Measurements from ENCODE around the gene PHRF1.

Gene PHRF1

DNA sequence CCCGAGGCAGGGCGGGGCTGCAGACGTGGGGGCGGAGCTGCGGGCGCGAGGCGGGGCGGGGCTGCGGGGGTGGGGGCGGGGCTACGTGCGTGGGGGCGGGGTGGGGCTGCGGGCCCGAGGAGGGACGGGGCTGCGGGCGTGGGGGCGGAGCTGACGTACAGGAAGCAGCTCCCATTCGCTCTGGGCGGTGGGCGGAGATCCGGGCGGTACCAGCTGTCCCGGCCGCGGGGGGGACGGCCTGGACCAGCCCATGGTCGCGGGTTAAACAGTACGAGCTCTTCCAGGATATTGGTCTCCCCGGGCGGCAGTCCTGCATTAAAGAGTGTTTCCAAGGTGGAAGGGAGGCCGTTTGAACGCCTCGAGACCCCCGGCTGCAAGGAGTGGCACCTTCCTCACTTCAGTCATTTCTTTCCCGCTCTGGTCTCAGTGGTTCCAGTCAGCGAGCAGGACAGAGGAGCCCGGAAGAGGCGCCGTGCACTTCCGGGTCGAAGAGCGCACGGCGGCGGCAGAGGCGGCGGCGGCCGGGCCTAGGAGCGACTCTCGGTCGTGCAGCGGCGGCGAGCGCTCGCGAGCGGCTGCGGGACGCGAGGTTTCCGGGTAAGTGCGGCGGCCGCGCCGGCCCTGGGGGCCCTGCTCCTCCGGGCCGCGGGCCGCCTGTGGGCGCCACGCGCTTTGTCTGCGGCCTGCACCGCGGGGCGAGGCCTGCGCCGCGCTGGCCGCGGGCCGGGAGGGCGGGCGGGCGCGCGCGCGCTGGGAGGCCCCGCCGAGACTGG lies at the start of gene PHRF1:
TSS of gene PHRF1 (plus strand) at position 475 of the 773 bp plus-strand sequence. CDS start 5,043 bp downstream, outside the sequence.
- DNase-seq (ENCODE audit: low spot score), result peak; percentile 98

DNA sequence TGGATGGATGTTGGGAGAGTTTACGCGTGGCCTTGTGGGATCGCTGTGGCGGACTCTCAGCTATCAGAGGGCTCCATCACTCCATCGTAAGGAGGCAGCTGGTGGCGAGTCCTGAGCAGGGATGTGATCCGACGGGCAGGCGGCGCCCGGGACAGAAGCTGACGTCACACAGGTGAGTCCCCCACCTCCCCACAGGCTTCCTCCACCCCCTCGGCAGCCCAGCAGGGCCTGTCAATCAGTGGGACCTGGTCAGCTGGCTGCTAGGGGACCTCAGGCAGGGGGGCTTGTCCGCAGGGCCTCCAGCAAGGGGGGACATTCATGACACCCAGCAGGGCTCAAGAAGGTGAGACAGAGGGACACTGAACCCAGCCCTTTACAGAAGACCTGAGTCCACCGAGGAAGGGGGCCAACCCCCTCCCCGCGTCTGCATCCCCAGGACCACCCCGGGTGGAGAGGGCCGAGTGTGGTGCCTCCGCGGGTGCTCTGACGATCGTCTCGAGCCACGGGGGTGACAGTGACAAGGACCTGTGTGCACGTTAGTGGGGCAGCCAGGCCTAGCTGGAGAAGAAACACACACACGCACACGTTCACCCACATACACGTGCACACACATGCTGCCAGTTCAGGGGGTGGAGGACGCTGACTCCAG lies 48.0 kb upstream of the PHRF1 start:
- DNase-seq (ENCODE audit: low spot score), result no peak

DNA sequence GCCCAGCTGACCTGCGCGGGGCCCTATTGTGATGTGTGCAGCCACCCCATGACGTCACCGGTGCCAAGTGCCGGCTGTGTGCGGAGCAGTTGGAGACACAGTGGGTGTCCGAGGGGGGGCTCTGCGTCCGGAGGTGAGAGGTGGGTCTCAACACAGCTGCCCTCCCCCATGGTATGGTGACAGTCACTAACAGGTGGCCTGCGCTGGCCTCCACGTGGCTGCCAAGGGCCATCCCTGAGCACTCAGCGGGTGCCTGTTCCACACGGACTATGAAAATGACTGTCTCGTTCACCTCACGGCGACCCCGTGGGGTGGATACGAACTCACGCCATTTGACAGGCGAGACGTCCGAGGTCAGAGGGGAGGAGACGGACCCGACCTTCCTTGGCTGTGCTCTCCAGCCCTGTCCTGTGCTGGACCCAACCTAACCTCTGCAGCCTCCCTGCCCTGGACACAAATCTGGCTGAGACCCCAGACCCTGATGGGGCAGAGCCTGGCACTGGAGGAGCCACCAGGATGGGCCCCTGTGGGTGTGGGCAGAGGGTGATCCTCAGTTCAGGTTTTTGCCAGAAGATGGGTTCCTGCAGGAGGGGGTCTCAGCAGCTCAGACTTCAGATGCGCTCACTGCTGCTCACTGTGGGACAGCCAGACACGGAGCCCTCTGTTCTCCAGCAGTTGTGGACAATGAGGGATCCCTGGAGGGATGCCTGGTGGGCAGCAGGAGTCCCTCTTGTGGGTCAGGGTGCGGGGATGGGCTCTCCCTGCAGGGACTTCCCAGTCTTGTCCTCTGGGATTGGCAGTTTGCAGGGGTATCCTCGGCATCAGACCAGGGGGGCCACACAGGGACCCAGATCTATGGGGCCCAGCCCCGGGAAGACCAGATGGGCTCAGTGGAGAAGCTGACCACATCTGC lies 47.2 kb upstream of the PHRF1 start:
- DNase-seq (ENCODE audit: low spot score), result no peak

DNA sequence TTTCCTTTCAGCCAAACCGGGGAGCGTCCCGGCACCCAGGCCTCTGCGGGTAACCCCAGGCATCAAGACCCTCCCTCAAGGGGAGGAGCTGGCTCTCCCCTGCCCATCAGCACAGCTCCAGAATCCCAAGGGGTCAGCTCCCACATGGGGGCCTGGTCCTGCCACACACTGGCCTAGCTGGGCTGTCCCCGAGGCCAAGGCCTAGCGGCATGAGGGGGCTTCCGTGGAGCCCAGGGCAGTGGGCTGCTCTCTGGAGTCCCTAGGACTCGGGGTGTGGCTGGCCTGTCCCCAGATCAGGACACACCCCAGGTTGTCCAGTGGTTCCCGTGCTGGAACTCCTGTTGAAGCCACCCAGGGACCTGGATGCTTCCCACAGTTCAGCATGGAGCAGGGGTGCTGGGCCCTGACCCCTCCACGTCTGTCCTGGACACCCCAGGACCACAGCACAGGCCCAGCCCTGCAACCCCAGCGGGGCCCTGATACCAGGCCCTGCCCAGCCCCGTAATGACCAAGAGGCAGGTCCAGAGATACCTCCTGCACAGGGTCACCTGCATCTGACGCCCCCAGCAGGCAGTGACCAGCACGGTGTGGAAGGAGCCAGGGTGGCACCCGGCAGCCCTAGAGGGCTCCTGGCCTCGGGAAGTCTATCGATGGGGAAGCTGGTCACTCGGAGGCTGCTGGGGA lies 46.4 kb upstream of the PHRF1 start:
- DNase-seq (ENCODE audit: low spot score), result no peak

GRCh38 chr11:530960-531831 lies 45.1 kb upstream of the PHRF1 start:
- DNase-seq (ENCODE audit: low spot score), result no peak

DNA sequence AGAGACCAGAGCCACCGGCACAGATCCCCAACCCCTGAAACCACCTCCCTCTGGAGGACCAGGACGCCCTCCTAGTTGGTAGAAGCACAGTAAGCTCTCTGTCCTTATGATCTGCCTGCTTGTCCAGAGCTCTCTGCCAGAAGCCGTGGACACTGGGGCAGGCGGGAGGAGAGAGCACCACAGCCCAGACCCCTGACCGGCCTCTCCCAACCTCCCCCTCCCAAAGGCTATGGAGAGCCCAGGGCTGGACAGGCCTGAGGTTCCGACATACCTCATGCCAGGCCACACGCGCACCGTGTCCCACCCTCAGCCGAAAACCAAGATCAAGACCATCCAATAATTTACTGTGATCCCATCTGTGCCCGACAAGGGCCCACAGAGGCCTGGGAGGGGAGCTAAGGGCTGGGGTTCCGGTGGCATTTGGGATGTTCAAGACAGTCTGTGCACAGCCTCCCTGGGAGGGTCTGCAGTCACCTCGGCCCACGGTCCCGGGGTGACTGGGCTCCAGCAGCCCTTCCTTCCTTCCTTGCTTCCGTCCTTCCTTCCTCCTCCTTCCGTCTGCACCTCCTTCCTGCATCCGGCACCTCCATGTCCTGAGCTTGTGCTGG lies 44.2 kb upstream of the PHRF1 start:
- no peak for DNase-seq (ENCODE audit: low spot score)

DNA sequence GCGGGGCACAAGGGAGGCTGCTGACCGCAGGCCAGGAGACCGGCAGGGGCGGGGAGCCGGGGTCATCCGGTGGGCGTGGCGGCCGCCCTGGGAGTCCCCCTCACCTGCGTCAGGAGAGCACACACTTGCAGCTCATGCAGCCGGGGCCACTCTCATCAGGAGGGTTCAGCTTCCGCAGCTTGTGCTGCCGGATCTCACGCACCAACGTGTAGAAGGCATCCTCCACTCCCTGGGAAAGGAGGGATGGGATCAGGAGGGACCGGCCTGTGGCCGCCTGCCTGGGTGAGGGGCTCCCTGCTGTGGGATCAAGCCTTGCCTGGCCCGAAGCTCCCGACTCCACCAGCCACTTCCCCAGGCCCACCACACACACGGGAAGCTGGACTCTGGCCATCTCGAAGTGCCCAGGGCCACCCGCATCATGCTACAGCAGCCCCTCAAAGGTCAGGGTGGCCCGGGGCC lies 43.7 kb upstream of the PHRF1 start:
- no peak for DNase-seq (ENCODE audit: low spot score)

DNA sequence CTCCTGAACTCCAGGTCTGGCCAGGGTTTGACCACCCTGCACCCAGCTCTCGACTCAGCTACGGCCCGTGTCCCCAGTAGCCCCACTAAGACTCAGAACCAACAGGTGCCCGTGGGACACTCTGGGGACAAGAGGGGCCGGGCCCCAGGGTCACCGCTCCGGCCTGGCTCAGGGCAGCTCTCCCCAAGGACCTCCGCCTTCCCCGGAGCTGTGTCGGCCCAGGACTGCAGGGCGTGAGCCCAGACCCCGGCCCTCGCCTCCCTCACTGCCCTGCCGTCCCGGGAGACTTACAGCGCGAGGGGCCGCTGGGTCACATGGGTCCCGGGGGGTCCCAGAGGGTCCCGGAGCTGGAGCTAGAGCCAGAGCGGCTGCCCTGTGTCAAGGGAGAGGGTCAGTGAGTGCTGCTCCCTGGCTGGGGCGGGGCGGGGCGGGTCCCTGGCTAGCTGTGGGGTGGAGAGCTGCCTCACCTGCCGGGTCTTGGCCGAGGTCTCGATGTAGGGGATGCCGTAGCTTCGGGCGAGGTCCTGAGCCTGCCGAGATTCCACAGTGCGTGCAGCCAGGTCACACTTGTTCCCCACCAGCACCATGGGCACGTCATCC lies 43.2 kb upstream of the PHRF1 start:
- DNase-seq (ENCODE audit: low spot score), result no peak

DNA sequence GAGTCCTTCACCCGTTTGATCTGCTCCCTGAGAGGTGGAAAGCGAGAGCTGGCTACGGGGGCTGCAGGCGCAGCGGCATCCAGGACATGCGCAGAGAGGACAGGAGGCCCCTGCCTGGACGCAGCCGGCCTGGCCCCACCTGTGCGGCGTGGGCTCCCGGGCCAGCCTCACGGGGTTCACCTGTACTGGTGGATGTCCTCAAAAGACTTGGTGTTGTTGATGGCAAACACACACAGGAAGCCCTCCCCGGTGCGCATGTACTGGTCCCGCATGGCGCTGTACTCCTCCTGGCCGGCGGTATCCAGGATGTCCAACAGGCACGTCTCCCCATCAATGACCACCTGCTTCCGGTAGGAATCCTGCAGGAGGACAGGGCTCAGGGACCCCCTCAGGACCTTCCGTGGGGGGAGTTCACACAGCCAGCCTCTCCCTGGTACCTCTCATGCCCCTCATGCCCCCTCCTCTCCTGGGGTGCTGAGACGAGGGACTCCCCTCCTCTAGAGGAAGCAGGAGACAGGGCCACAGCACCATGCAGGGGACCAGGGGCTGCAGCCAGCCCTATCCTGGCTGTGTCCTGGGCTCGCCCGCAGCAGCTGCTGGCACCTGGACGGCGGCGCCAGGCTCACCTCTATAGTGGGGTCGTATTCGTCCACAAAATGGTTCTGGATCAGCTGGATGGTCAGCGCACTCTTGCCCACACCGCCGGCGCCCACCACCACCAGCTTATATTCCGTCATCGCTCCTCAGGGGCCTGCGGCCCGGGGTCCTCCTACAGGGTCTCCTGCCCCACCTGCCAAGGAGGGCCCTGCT lies 42.5 kb upstream of the PHRF1 start:
- no peak for DNase-seq (ENCODE audit: low spot score)

- DNase-seq (ENCODE audit: low spot score), result no peak
Observed at GRCh38 chr11:534396-535209, 41.7 kb upstream of the PHRF1 start.

DNA sequence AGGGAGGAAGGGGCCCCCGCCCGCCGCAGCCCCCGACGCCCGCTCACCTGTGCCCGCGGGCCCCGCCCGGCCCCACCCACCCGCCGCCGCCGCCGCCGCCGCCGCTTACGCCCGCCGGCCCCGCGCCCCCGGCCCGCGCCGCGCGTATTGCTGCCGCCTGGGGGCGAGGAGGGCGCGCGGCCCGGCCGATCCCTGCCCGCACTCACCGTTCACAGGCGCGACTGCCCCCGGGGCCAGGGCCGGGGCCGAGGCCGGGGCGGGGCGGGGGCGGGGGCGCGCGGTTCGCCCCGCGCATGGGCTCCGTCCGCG lies 41.1 kb upstream of the PHRF1 start:
- DNase-seq (ENCODE audit: low spot score), result no peak

- DNase-seq (ENCODE audit: low spot score), result peak; percentile 96
Observed at GRCh38 chr11:535519-536454, 40.5 kb upstream of the PHRF1 start, which contains the start of gene HRAS. HRAS (minus strand) TSS chr11:535576.

DNA sequence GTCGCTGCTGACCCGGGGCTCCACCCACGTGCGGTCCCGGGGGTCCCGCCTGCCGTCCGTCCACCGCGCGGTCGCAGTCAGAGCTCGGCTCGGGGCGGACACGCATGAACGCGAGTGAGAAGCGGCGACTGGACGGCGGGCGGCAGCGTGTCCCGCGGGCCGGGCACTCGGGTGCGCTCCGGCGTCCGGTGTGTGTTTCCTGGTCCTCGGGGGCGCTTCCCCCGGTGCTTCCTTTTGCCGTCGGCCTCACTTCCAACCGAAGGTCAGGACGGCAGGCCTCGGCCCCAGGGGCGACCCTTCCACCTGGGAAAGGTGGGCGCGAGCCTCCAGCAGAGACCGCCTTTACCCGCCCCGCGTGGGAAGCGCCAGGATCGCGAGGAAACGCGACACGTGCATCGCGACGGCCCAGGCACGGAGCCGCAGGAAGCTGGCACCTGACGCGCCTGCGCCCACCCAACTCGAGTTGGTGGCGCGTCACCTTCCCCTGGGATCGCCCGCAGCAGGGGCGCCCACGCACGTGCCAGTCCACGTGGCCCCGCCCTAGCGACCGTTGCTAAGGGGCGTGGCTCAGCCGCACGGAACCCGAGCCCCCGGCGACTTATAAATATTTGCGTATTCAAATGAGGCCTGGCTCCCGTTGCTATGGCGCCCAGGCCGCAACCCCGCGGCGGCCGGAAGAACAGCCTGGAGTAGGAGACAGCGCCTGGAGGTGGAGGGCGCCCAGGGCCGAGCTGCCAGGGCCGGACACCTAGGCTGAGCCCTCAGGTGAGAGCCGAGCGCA lies 39.2 kb upstream of the PHRF1 start, which contains the start of gene LRRC56:
TSS of gene LRRC56 (plus strand) at position 687 of the 781 bp plus-strand sequence. CDS start 3,158 bp downstream, outside the sequence.
- DNase-seq (ENCODE audit: low spot score), result no peak

GRCh38 chr11:537622-538430 lies 38.4 kb upstream of the PHRF1 start:
- no peak for DNase-seq (ENCODE audit: low spot score)

DNA sequence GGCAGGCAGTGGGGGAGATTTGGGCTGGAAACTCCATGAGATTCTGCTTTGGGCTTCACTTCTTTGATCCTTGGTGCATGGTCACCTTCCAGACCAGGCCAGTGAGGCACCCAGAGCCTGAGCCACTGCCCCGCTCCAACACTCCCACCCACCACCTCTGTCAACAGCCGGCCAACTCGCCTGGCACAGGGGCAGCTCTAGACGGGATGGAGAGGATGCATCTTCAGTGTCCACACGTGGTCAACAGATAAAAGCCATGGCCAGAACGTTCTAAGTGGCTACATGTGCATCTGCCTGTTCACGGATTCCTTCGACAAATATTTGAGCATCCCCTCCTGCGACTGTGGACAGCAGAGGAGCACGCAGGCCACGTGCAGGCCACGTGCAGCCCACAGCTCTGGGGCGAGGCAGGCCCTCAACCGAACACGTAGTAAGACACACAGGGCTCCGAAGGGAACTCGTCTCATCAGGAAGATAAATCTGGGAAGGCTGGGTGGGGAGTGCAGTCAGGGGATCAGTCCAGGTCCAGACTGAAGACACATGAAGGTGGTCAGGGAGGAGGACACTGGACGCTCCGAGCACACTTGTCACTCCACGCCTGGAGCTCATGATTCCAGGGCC lies 37.7 kb upstream of the PHRF1 start:
- DNase-seq (ENCODE audit: low spot score), result no peak

Data from Ammon's horn (tissue), 1 donor.